GM12892 (cell line): ENCODE results near the gene KLHDC10.

Experiments
- POLR2A ChIP-seq: IDR thresholded peaks from 2 replicates; pipeline ENCODE4 v1.6.1; 2011; ENCODE audit warnings: low read depth, low read length, control low read depth
- POLR2AphosphoS5 ChIP-seq: IDR thresholded peaks from 2 replicates; pipeline ENCODE4 v1.6.1; 2011; ENCODE audit warnings: low read depth, low read length, control low read depth
- TAF1 ChIP-seq: IDR thresholded peaks from 2 replicates; pipeline ENCODE4 v1.6.1; 2011; ENCODE audit warnings: low read depth, mild to moderate bottlenecking, control low read depth, low read length, borderline replicate concordance

GRCh38 chr7:130131191-130131834 is 61.0 kb downstream of the KLHDC10 start:
- no peak for TF ChIP-seq POLR2A
- TF ChIP-seq POLR2AphosphoS5, result no peak
- TF ChIP-seq TAF1, result no peak
